ENCODE measurements around the gene PHLDB3. TPM values are rescaled to one million over a fixed set of nuclear protein-coding genes. Genes with fewer than 3 reads are reported as not detected.

Gene PHLDB3
- polyA plus RNA-seq, 2 of the 4 experiments (the other 2 are of a cell fraction), result 5.5 to 12.0 TPM

DNA sequence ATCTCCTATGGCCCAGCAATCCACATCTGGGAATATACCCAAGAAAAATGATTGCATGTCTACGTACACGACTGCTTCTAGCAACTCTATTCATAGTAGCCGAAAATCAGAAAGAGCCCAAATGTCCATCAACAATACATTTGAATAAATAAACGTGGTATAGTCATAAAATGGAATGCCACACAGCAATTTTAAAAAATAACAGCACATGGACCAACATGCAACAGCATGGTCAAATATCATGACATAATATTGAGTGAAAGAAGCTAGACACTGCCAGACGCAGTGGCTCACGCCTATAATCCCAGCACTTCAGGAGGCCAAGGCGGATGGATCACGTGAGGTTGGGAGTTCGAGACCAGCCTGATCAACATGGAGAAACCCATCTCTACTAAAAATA, 73.6 kb downstream of the PHLDB3 start:
- DNase-seq (ENCODE audit: low read depth in 1 of 2, low spot score in 1 of 2), result no peak
- TF ChIP-seq, protein P1, sequence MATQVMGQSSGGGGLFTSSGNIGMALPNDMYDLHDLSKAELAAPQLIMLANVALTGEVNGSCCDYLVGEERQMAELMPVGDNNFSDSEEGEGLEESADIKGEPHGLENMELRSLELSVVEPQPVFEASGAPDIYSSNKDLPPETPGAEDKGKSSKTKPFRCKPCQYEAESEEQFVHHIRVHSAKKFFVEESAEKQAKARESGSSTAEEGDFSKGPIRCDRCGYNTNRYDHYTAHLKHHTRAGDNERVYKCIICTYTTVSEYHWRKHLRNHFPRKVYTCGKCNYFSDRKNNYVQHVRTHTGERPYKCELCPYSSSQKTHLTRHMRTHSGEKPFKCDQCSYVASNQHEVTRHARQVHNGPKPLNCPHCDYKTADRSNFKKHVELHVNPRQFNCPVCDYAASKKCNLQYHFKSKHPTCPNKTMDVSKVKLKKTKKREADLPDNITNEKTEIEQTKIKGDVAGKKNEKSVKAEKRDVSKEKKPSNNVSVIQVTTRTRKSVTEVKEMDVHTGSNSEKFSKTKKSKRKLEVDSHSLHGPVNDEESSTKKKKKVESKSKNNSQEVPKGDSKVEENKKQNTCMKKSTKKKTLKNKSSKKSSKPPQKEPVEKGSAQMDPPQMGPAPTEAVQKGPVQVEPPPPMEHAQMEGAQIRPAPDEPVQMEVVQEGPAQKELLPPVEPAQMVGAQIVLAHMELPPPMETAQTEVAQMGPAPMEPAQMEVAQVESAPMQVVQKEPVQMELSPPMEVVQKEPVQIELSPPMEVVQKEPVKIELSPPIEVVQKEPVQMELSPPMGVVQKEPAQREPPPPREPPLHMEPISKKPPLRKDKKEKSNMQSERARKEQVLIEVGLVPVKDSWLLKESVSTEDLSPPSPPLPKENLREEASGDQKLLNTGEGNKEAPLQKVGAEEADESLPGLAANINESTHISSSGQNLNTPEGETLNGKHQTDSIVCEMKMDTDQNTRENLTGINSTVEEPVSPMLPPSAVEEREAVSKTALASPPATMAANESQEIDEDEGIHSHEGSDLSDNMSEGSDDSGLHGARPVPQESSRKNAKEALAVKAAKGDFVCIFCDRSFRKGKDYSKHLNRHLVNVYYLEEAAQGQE (IDR thresholded peaks at IDR 0.05), result no peak
- TF ChIP-seq RCOR1 (IDR thresholded peaks at IDR 0.05; ENCODE audit: low read depth, low read length), result no peak
- TF ChIP-seq FOSL2 (IDR thresholded peaks at IDR 0.05), result no peak
- TF ChIP-seq FOSL2 (CRISPR knock-in tag; IDR thresholded peaks at IDR 0.05), result no peak
- TF ChIP-seq, protein P2, sequence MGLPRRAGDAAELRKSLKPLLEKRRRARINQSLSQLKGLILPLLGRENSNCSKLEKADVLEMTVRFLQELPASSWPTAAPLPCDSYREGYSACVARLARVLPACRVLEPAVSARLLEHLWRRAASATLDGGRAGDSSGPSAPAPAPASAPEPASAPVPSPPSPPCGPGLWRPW (IDR thresholded peaks at IDR 0.05), result no peak
- TF ChIP-seq, protein P3, sequence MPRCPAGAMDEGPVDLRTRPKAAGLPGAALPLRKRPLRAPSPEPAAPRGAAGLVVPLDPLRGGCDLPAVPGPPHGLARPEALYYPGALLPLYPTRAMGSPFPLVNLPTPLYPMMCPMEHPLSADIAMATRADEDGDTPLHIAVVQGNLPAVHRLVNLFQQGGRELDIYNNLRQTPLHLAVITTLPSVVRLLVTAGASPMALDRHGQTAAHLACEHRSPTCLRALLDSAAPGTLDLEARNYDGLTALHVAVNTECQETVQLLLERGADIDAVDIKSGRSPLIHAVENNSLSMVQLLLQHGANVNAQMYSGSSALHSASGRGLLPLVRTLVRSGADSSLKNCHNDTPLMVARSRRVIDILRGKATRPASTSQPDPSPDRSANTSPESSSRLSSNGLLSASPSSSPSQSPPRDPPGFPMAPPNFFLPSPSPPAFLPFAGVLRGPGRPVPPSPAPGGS (IDR thresholded peaks at IDR 0.05), result no peak
- TF ChIP-seq MAFK (IDR thresholded peaks at IDR 0.05; ENCODE audit: partially characterized antibody), result no peak
- TF ChIP-seq HOXB5 (CRISPR knock-in tag; IDR thresholded peaks at IDR 0.05), result no peak
- TF ChIP-seq SMC3 (IDR thresholded peaks at IDR 0.05), result no peak
- TF ChIP-seq POLR2AphosphoS2 (conservative IDR thresholded peaks at IDR 0.05; ENCODE audit: low read length), result no peak
- TF ChIP-seq, protein P4, sequence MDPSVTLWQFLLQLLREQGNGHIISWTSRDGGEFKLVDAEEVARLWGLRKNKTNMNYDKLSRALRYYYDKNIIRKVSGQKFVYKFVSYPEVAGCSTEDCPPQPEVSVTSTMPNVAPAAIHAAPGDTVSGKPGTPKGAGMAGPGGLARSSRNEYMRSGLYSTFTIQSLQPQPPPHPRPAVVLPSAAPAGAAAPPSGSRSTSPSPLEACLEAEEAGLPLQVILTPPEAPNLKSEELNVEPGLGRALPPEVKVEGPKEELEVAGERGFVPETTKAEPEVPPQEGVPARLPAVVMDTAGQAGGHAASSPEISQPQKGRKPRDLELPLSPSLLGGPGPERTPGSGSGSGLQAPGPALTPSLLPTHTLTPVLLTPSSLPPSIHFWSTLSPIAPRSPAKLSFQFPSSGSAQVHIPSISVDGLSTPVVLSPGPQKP (IDR thresholded peaks at IDR 0.05; ENCODE audit: low read depth, low read length), result no peak
- TF ChIP-seq BHLHE40 (IDR thresholded peaks at IDR 0.05; ENCODE audit: low read depth, low read length), result no peak
- POLR2A ChIA-PET, result no interaction called here
- no peak overlapping the region for H3K27ac ChIP-seq
- H3K4me3 ChIP-seq, result no peak overlapping the region
- CTCF ChIA-PET, result interaction anchor here (5.0 to 9.9 kb wide), 2 partner anchors 17 to 89 kb away, joined by 72 to 105 read pairs; no protein-coding TSS in a partner anchor
- 80% methylated on average over 9 of the region's 9 CpGs for WGBS (ENCODE audit: missing lambda C conversion rate)
- no peak overlapping the region for H3K4me2 ChIP-seq
- no peaks in the 10 kb centered on the region for H3K9me3 ChIP-seq
- FAIRE-seq, result no peak
- no peaks in the 10 kb centered on the region for H3K4me1 ChIP-seq
- no peak for ATAC-seq

DNA sequence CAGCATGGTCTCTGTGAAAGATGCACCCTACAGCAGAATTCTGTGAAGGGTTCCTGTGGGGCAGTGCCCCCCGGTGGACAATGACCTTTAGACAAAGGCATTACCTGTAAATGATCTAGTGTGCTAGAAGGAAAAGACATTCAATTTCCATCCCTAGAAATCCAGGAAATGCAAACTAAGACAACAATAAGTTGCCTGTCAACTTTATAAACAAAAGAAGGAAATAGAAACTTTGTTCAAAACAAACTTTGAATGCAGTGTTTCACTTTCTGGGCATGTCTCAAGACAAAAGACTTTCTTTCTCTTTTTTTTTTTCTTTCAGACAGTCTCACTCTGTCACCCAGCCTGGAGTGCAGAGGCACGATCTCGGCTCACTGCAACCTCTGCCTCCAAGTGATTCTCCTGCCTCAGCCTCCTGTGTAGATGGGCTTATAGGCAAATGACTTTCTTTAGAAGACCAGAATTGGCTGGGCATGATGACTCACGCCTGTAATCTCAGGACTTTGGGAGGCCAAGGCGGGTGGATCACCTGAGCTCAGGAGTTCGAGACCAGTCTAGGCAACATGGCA, 74.3 kb downstream of the PHLDB3 start:
- H3K9me3 ChIP-seq, result no peaks in the 10 kb centered on the region
- WGBS (ENCODE audit: missing lambda C conversion rate), result 70% methylated on average over 6 of the region's 6 CpGs
- ATAC-seq, result no peak
- no peak overlapping the region for H3K27ac ChIP-seq
- ChIA-PET CTCF (interaction anchor here (5.0 to 11.1 kb wide), 2 partner anchors 16 to 90 kb away, joined by 71 to 72 read pairs; no protein-coding TSS in a partner anchor), POLR2A (no interaction called here)
- no peak for FAIRE-seq
- no peak for TF ChIP-seq EP300 (IDR thresholded peaks at IDR 0.05)
- no peak for TF ChIP-seq CEBPB (IDR thresholded peaks at IDR 0.05)
- TF ChIP-seq ESRRA (IDR thresholded peaks at IDR 0.05; ENCODE audit: borderline replicate concordance, low read length), result no peak
- TF ChIP-seq, protein P4 (IDR thresholded peaks at IDR 0.05; ENCODE audit: low read depth, low read length), result no peak
- no peak for TF ChIP-seq MYC (IDR thresholded peaks at IDR 0.05; ENCODE audit: borderline replicate concordance, low read length)
- TF ChIP-seq ZNF302 (CRISPR knock-in tag; IDR thresholded peaks at IDR 0.05), result no peak
- TF ChIP-seq RAD21 (conservative IDR thresholded peaks at IDR 0.05 in 1 of 2, IDR thresholded peaks at IDR 0.05 in 1 of 2), result 0 out of 5 replicates have a peak, but pooled peaks of 1 of the 2 experiments have one; percentile 8
- TF ChIP-seq, protein P5, sequence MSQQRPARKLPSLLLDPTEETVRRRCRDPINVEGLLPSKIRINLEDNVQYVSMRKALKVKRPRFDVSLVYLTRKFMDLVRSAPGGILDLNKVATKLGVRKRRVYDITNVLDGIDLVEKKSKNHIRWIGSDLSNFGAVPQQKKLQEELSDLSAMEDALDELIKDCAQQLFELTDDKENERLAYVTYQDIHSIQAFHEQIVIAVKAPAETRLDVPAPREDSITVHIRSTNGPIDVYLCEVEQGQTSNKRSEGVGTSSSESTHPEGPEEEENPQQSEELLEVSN (IDR thresholded peaks at IDR 0.05; ENCODE audit: borderline replicate concordance, low read depth), result no peak
- DNase-seq (ENCODE audit: low read depth in 1 of 2, low spot score in 1 of 2), result no peak
- no peak overlapping the region for H3K4me3 ChIP-seq
- H3K4me2 ChIP-seq, result no peak overlapping the region
- H3K4me1 ChIP-seq, result no peaks in the 10 kb centered on the region
